ENCODE results near the gene RALA. TPM values are rescaled to one million over a fixed set of nuclear protein-coding genes. Genes with fewer than 3 reads are reported as not detected.

The RALA gene
- total and polyA plus RNA-seq, 2 of the 13 experiments (the other 11 are each of a cell fraction or from before 2014, with no cell fraction given) = 11.8 to 19.5 TPM

DNA sequence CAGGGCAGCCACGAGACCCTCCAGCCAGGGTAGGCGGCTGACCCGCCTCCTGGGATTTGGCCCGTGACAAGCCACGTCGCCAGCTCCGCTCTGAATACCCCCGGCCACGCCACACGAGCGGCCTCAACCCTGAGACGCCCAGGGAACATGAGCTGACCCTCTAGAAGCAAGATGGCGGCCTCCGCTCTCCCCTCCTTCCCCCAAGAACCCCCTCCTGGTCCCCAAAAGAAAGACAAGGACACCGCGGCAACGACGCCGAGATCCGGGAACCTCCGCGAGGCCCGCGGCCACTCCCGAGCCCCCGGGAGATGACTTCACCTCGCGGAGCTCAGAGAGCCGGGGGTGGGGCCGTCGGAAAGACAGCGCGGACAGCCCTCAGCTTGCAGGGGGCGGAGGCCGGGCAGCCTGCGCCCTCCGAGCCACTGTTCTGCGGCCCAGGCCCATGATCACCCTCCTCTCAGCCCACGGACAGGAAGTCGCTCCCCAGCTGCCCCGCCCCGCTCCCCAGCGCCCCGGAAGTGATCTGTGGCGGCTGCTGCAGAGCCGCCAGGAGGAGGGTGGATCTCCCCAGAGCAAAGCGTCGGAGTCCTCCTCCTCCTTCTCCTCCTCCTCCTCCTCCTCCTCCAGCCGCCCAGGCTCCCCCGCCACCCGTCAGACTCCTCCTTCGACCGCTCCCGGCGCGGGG is at the start of gene RALA (continued):
- TF ChIP-seq, protein P1, sequence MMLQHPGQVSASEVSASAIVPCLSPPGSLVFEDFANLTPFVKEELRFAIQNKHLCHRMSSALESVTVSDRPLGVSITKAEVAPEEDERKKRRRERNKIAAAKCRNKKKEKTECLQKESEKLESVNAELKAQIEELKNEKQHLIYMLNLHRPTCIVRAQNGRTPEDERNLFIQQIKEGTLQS (CRISPR knock-in tag; IDR thresholded peaks at IDR 0.05) = no peak
- no peak for TF ChIP-seq ZBTB37 (CRISPR knock-in tag; IDR thresholded peaks at IDR 0.05)
- TF ChIP-seq ZNF720 (CRISPR knock-in tag; IDR thresholded peaks at IDR 0.05) = no peak
- TF ChIP-seq DNMT3B (CRISPR knock-in tag; conservative IDR thresholded peaks at IDR 0.05) = no peak
- TF ChIP-seq ZZZ3 (CRISPR knock-in tag; IDR thresholded peaks at IDR 0.05; ENCODE audit: borderline replicate concordance) = 0 out of 2 replicates have a peak, but pooled peaks have one; percentile 31
- no peak for TF ChIP-seq AKAP8 (CRISPR knock-in tag; IDR thresholded peaks at IDR 0.05)
- TF ChIP-seq ZNF784 (CRISPR knock-in tag; IDR thresholded peaks at IDR 0.05; ENCODE audit: borderline replicate concordance) = no peak
- 0 out of 2 replicates have a peak, but pooled peaks have one; percentile 14 for TF ChIP-seq MAF1 (CRISPR knock-in tag; IDR thresholded peaks at IDR 0.05; ENCODE audit: borderline replicate concordance)
- no peak for TF ChIP-seq XBP1 (CRISPR knock-in tag; IDR thresholded peaks at IDR 0.05)
- no peak for TF ChIP-seq ARNT (IDR thresholded peaks at IDR 0.05)
- no peak for TF ChIP-seq ATF7 (IDR thresholded peaks at IDR 0.05)
- no peak for TF ChIP-seq ATF7 (CRISPR knock-in tag; IDR thresholded peaks at IDR 0.05)
- TF ChIP-seq ZBTB7B (CRISPR knock-in tag; IDR thresholded peaks at IDR 0.05) = no peak; the same call in 1 of the 2 replicates
- no peak for TF ChIP-seq ARNT2 (CRISPR knock-in tag; IDR thresholded peaks at IDR 0.05; ENCODE audit: low read depth)
- TF ChIP-seq, protein P2, sequence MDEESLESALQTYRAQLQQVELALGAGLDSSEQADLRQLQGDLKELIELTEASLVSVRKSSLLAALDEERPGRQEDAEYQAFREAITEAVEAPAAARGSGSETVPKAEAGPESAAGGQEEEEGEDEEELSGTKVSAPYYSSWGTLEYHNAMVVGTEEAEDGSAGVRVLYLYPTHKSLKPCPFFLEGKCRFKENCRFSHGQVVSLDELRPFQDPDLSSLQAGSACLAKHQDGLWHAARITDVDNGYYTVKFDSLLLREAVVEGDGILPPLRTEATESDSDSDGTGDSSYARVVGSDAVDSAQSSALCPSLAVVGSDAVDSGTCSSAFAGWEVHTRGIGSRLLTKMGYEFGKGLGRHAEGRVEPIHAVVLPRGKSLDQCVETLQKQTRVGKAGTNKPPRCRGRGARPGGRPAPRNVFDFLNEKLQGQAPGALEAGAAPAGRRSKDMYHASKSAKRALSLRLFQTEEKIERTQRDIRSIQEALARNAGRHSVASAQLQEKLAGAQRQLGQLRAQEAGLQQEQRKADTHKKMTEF (CRISPR knock-in tag; IDR thresholded peaks at IDR 0.05) = peak; percentile 80; the same call in 1 of the 2 replicates
- no peak for TF ChIP-seq TEAD2 (CRISPR knock-in tag; IDR thresholded peaks at IDR 0.05)
- no peak for TF ChIP-seq MLX (CRISPR knock-in tag; IDR thresholded peaks at IDR 0.05)
- TF ChIP-seq RERE (CRISPR knock-in tag; IDR thresholded peaks at IDR 0.05; ENCODE audit: low read depth) = no peak
- TF ChIP-seq ZSCAN22 (CRISPR knock-in tag; IDR thresholded peaks at IDR 0.05) = no peak
- no peak for TF ChIP-seq KLF15 (CRISPR knock-in tag; IDR thresholded peaks at IDR 0.05; ENCODE audit: borderline replicate concordance)
- no peak for TF ChIP-seq CAMTA2 (CRISPR knock-in tag; IDR thresholded peaks at IDR 0.05; ENCODE audit: borderline replicate concordance)
